Activated naive CD4-positive, alpha-beta T cell treated with anti-CD3 and anti-CD28 coated beads, Interleukin-2, amount 10 ng/mL, durations not matched to agents 7 days and 5 days (primary cell): ENCODE measurements around the gene STARD3NL.

Experiments
- CTCF ChIA-PET: fragments of 350-600 bp; sonication (Branson Sonifier 250); formaldehyde crosslinking; loops from one replicate; lab custom pipeline; 2021; ENCODE audit warnings: antibody characterized with exemption; lab: Charles Lee
- DNase-seq: peaks from one replicate; pipeline ENCODE4 v3.0.0-alpha.2; 2020
- H3K27ac Mint-ChIP-seq: one replicate; pipeline ENCODE4 v1.8.0; 2021; ENCODE audit warnings: mild to moderate bottlenecking, moderate library complexity, mixed read lengths
- H3K27me3 Mint-ChIP-seq: one replicate; pipeline ENCODE4 v1.8.0; 2021; ENCODE audit warnings: mild to moderate bottlenecking, mixed read lengths
- H3K36me3 Mint-ChIP-seq: one replicate; pipeline ENCODE4 v1.8.0; 2021; ENCODE audit warnings: mixed read lengths
- H3K4me1 Mint-ChIP-seq: one replicate; pipeline ENCODE4 v1.8.0; 2021; ENCODE audit warnings: mixed read lengths
- H3K4me3 Mint-ChIP-seq: one replicate; pipeline ENCODE4 v1.8.0; 2021; ENCODE audit warnings: mild to moderate bottlenecking, moderate library complexity, mixed read lengths
- H3K9me3 Mint-ChIP-seq: one replicate; pipeline ENCODE4 v1.8.0; 2021; ENCODE audit warnings: mixed read lengths

The STARD3NL gene, protein sequence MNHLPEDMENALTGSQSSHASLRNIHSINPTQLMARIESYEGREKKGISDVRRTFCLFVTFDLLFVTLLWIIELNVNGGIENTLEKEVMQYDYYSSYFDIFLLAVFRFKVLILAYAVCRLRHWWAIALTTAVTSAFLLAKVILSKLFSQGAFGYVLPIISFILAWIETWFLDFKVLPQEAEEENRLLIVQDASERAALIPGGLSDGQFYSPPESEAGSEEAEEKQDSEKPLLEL

DNA sequence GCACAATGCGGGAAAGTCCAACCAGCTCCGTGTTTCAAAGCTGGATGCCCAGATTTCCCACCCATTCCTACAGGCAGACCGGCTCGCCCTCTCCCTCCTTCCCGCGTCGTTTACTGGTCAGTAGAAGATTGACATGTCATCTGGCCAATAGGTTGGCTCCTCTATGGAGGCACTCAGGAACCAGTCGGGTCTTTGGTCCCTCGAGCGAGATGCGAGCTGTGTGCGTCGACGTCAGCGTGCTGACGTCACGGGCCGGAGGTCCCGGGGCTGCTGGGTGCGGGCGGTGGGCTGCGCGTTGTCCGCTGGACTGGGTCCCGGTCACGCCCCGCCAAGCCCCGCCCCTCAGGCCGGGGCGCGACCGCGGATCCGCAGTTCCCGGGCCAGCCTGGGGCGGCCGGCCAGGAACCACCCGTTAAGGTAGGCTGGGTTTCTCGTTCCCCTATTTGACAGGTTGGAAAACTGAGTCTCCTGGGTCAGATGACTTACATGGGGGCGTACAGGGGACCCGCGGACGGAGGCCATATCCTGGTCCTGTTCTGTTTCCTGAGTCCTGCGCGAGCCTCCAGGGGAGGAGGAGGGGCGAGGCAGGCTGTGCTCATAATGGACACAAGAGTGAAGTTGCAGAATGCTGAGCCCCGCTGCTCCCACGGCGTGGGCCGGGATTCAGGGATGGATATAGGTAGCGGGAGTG is at the start of gene STARD3NL:
STARD3NL (plus strand) TSS at position 242 of the 691 bp plus-strand sequence. CDS start 29,260 bp downstream, outside the sequence.
- DNase-seq, result peak; percentile 92
- Mint-ChIP-seq H3K4me3 (peak within 1 kb of the TSS; percentile 97), H3K27ac (peak within 1 kb of the TSS; percentile 91), H3K36me3 (no peaks in the 10 kb centered on the region), H3K27me3 (peaks cover 7% of the 10 kb centered on the region), H3K9me3 (no peaks in the 10 kb centered on the region), H3K4me1 (peaks cover 32% of the 10 kb centered on the region)
- CTCF ChIA-PET, result interaction anchor here (0.8 to 1.3 kb wide), 2 partner anchors 37 to 157 kb away, joined by 5 to 10 read pairs; no protein-coding TSS in a partner anchor

DNA sequence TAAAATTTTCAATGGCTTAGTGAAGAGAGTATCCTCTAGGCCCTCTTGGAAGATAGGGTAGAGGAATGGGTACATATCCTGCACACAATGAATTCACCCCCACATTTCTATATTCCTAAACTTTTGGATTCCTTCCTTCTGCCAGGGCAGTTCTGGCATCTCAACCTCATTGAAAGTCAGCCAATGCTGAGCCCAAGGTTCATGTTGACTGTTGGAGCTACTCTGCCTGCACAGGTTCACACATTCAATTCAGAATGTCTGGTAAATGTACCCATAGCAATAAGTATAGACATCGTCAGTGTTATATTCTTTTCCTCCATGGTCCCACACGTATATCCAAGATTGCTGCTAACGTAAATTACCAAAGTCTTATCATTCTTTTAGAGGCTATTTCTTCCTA is 48.9 kb upstream of the STARD3NL start:
- Mint-ChIP-seq H3K4me3 (no peak overlapping the region), H3K27me3 (peaks cover 8% of the 10 kb centered on the region), H3K4me1 (no peaks in the 10 kb centered on the region), H3K27ac (no peak overlapping the region), H3K9me3 (no peaks in the 10 kb centered on the region), H3K36me3 (no peaks in the 10 kb centered on the region)
- no peak for DNase-seq
- CTCF ChIA-PET, result no interaction called here

DNA sequence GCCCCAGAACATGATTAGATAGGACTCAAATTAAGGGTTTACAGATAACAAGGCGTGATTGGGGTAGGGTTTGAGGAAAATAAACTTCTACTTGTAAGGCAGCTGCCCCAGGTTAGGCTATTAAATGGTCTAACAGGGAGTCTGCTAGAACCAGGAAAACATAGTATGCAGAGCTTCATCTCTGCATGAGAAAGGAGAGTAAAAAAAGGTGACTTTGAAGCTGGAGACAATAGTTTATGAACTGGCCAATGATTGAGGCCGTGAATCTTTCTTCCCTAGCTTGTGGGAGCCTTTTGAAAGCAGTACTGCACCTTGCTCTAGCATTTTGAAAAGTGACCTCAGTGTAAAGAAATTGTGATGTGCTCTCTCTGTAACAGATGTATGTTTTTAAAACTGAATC is 48.5 kb upstream of the STARD3NL start:
- DNase-seq, result no peak
- CTCF ChIA-PET, result no interaction called here
- Mint-ChIP-seq H3K27ac (no peak overlapping the region), H3K4me3 (no peak overlapping the region), H3K4me1 (no peaks in the 10 kb centered on the region), H3K27me3 (peaks cover 8% of the 10 kb centered on the region), H3K9me3 (no peaks in the 10 kb centered on the region), H3K36me3 (no peaks in the 10 kb centered on the region)

DNA sequence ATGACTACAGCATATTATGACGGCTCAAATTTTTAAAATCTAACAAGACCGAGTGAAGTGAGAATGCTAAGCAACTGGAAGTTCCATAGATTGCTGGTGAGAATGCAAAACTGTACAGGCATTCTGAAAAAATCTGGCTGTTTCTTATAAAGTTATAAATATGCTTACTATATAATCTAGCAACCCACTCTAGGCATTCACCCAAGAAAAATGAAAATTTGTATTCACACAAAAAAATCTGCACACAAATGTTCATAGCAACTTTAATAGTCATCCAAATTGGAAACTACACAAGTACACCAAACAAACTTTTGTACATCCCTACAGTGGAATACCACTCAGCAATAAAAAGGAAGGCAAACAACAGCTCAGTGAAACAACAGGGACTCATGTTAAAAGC is 39.9 kb upstream of the STARD3NL start:
- H3K9me3 Mint-ChIP-seq, result no peaks in the 10 kb centered on the region
- H3K4me3 Mint-ChIP-seq, result no peak overlapping the region
- no peak for DNase-seq
- H3K27me3 Mint-ChIP-seq, result peaks cover 2% of the 10 kb centered on the region
- CTCF ChIA-PET, result no interaction called here
- H3K36me3 Mint-ChIP-seq, result no peaks in the 10 kb centered on the region
- no peak overlapping the region for H3K27ac Mint-ChIP-seq
- no peaks in the 10 kb centered on the region for H3K4me1 Mint-ChIP-seq

DNA sequence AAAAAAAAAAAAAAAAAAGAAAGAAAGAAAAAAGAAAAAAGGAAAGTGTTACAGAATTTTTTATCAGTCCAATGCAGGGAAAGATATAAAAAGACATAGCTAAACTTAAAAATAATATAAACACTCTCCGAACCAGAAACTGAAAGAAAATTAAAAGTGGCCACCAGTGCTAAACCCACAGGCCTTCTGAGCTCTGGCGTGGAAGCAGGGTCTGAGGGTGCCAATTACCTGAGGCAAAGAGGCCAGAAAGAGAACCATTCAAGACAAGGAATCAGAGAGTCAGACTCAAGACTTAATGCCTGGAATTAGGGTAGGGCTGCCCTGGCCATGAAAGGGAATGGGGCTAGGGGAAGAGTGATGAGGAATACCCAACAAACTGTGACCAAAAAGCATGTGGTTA is 36.9 kb upstream of the STARD3NL start:
- Mint-ChIP-seq H3K4me3 (no peak overlapping the region), H3K4me1 (no peaks in the 10 kb centered on the region), H3K9me3 (no peaks in the 10 kb centered on the region), H3K27me3 (peaks cover 3% of the 10 kb centered on the region), H3K27ac (no peak overlapping the region), H3K36me3 (no peaks in the 10 kb centered on the region)
- DNase-seq, result no peak
- CTCF ChIA-PET, result no interaction called here

DNA sequence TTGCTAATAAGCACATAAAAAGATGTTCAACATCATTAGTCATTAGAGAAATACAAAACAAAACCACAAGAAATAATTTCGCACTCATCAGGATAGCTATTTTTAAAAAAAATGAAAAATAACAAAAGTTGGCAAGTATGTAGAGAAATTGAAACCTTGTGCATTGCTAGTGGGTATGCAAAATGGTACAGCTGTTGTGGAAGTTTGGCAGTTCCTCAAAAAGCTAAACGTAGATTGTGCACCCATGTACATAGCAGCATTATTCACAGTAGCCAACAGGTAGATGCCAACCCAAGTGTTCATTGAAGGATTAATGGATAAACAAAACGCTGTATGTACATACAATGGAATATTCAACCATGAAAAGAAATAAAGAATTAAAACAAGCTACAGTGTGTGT is 35.3 kb upstream of the STARD3NL start:
- Mint-ChIP-seq H3K9me3 (no peaks in the 10 kb centered on the region), H3K4me1 (no peaks in the 10 kb centered on the region), H3K36me3 (no peaks in the 10 kb centered on the region), H3K27ac (no peak overlapping the region), H3K27me3 (peaks cover 9% of the 10 kb centered on the region), H3K4me3 (no peak overlapping the region)
- DNase-seq, result no peak
- CTCF ChIA-PET, result no interaction called here

DNA sequence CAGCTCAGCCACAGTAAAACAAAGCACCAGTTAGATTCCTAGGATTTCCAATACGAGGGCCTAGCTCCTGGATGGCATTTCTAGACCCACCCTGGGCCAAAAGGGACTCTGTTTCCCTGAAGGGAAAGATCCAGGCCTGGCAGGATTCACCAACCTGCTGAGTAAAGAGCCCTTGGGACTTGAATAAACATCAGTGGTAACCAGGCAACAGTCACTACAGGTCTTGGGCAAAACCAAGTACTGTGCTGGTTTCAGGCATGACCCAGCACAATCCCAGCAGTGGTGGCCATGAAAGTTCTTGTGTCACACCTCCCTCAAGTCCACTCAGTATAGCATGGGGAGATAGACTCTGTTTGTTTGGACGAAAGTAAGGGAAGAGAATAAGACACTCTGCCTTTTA is 31.0 kb upstream of the STARD3NL start:
- DNase-seq, result no peak
- Mint-ChIP-seq H3K4me1 (no peaks in the 10 kb centered on the region), H3K27ac (no peak overlapping the region), H3K27me3 (peaks cover 21% of the 10 kb centered on the region), H3K9me3 (no peaks in the 10 kb centered on the region), H3K4me3 (no peak overlapping the region), H3K36me3 (no peaks in the 10 kb centered on the region)
- CTCF ChIA-PET, result no interaction called here

DNA sequence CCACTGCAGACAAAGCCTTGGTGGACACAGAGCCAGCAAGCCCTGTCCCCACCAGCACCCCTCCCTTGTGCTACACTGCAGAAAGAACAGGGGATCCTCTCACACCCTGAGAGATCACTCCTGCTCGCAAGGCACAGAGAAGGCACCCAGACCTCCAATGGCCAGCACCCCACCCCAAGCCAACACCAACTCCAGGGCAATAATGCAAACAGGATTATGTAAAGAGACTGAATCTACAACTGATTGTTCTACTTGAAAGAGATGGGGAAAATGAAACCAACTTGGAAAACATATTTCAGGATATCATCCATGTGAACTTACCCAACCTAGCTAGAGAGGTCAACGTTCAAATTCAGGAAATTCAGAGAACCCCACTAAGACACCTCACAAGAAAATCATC is 26.5 kb upstream of the STARD3NL start:
- DNase-seq, result no peak
- H3K27me3 Mint-ChIP-seq, result peaks cover 14% of the 10 kb centered on the region
- H3K27ac Mint-ChIP-seq, result no peak overlapping the region
- no peaks in the 10 kb centered on the region for H3K36me3 Mint-ChIP-seq
- no peaks in the 10 kb centered on the region for H3K4me1 Mint-ChIP-seq
- no peaks in the 10 kb centered on the region for H3K9me3 Mint-ChIP-seq
- H3K4me3 Mint-ChIP-seq, result no peak overlapping the region
- CTCF ChIA-PET, result interaction anchor here (1.2 kb wide), 1 partner anchor 43 kb away, joined by 3 read pairs; no protein-coding TSS in a partner anchor

DNA sequence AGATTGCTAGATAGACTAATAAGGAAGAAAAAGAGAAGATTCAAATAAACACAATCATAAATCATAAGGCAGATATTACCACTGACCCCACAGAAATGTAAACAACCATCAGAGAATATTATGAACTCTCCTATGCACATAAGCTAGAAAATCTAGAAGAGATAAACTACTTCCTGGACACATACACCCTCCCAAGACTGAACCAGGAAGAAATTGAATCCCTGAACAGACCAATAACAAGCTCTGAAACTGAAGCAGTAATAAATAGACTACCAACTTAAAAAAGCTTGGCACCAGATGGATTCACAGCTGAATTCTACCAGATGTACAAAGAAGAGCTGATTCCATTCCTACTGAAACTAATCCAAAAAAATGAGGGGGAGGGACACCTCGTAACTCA is 24.5 kb upstream of the STARD3NL start:
- CTCF ChIA-PET, result interaction anchor here (0.8 kb wide), 2 partner anchors 13 to 216 kb away, joined by 3 read pairs; no protein-coding TSS in a partner anchor
- no peak overlapping the region for H3K4me3 Mint-ChIP-seq

DNA sequence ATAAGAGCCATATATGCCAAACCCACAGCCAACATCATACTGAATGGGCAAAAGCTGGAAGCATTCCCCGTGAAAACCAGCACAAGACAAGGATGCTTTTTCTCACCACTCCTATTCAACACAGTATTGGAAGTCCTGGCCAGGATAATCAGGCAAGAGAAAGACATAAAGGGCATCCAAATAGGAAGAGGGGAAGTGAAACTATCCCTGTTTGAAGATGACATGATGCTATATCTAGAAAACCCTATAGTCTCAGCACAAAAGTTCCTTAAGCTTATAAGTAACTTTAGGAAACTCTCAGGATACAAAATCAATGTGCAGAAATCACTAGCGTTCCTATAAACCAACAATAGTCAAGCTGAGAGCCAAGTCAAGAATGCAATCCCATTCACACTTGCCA is 23.8 kb upstream of the STARD3NL start:
- Mint-ChIP-seq H3K27me3 (peaks cover 8% of the 10 kb centered on the region), H3K4me1 (no peaks in the 10 kb centered on the region), H3K9me3 (no peaks in the 10 kb centered on the region), H3K36me3 (no peaks in the 10 kb centered on the region), H3K4me3 (no peak overlapping the region), H3K27ac (no peak overlapping the region)
- CTCF ChIA-PET, result no interaction called here
- no peak for DNase-seq

More for the DNA sequence above, 24.5 kb upstream of the STARD3NL start:
- no peak for DNase-seq
- peaks cover 12% of the 10 kb centered on the region for H3K27me3 Mint-ChIP-seq
- H3K36me3 Mint-ChIP-seq, result no peaks in the 10 kb centered on the region
- H3K4me1 Mint-ChIP-seq, result no peaks in the 10 kb centered on the region
- H3K27ac Mint-ChIP-seq, result no peak overlapping the region
- H3K9me3 Mint-ChIP-seq, result no peaks in the 10 kb centered on the region

DNA sequence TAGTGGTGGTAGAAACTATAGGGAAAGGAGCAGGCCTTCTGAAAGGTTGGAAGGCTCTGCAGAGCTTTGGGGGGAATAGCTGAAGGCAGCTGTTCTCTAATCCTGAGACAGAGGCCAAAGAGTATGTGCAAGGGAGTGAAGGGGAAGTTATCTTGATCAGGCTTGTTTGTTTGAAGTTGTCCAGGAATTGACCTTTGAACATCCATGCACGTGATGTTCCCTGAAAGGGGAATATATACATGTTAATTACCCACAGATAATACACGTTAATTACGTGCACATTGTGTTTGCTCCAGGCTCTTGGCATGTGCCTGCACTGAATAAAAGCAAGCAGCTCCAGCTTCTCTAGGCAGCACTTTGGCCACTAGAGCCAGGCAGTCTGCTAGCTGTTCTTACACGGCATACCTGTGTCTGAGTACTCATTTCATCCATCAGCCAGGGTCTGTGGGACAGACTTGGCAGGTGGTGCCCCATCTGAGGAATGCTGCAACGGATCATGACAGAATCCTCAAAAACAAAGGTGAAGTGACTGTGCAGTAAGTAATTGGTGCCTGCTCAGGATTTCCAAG is 18.0 kb upstream of the STARD3NL start:
- Mint-ChIP-seq H3K9me3 (no peaks in the 10 kb centered on the region), H3K27ac (no peak overlapping the region), H3K4me3 (no peak overlapping the region), H3K36me3 (no peaks in the 10 kb centered on the region), H3K4me1 (no peaks in the 10 kb centered on the region), H3K27me3 (peaks cover 6% of the 10 kb centered on the region)
- CTCF ChIA-PET, result no interaction called here
- DNase-seq, result no peak

DNA sequence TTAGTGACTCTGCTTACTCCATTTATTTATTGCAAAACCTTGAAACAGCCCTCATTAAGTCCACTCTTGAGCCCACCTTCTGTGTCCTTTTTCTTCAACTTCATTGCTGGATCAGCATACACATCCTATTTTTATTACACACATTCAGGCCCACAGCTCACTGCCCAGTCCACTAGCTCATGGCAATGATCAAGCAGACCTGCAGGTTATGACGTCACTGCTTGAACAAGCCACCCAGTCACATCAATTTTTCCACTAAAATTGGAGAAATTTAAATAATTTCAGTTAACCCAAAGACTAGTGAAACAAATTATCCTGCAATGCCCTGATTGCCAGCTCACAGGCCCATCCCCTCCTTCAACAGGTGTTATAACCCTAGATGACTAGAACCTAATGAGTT is 16.0 kb upstream of the STARD3NL start:
- CTCF ChIA-PET, result no interaction called here
- H3K9me3 Mint-ChIP-seq, result no peaks in the 10 kb centered on the region
- H3K27ac Mint-ChIP-seq, result no peak overlapping the region
- peaks cover 6% of the 10 kb centered on the region for H3K27me3 Mint-ChIP-seq
- no peak overlapping the region for H3K4me3 Mint-ChIP-seq
- no peaks in the 10 kb centered on the region for H3K4me1 Mint-ChIP-seq
- DNase-seq, result no peak
- no peaks in the 10 kb centered on the region for H3K36me3 Mint-ChIP-seq

DNA sequence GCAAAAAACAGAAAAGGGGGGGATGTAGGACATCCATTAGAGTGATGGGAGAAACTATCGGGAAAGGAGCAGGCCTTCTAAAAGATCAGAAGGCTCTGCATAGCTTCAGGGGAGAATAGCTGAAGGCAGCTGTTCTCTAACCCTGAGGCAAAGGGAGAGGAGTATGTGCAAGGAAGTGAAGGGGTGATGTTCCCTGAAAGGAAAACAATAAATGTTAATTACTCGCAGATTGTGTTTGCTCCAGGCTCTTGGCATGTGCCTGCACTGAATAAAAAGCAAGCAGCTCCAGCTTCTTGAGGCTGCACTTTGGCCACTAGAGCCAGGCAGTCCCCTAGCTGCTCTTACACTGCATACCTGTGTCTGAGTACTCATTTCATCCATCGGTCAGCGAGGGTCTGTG is 14.4 kb upstream of the STARD3NL start:
- no peak overlapping the region for H3K27ac Mint-ChIP-seq

DNA sequence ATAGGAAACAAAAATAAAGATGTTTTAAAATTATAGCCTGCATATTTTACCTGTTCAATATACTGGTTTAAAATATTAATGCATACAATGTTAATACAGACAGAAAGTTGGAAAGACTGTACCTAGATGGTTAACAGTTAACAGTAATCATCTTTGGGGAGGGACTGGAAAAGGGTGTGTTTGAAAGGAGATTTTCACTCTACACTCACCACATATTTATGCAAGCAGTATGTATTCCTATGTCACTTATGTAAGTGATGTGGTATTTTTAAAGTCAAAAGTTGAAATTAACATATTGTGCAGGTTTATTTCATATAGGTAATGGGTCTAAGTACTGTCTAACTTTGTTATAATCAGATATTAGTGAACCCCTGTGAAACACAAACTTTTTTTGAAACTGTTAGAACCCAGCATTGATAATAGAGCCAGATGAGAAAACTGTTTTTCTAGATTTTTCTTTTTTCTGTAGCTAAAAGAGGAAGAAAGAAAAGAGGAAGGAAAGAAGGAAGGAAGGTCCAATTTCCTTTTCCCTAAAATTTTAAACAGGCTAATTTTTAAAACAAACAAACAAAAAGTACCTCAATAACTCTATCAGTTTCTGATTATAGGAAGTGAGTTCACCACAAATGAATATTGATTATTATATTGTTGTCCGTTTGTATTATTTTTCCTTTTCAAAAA is 9.0 kb upstream of the STARD3NL start:
- Mint-ChIP-seq H3K27ac (no peak overlapping the region), H3K9me3 (no peaks in the 10 kb centered on the region), H3K4me1 (peaks cover 7% of the 10 kb centered on the region), H3K36me3 (no peaks in the 10 kb centered on the region), H3K27me3 (peaks cover 9% of the 10 kb centered on the region), H3K4me3 (no peak overlapping the region)
- no peak for DNase-seq
- CTCF ChIA-PET, result interaction anchor here (1.0 kb wide), 1 partner anchor 199 kb away, joined by 5 read pairs; no protein-coding TSS in a partner anchor

More for the DNA sequence above, 14.4 kb upstream of the STARD3NL start:
- H3K36me3 Mint-ChIP-seq, result no peaks in the 10 kb centered on the region
- DNase-seq, result no peak
- peaks cover 4% of the 10 kb centered on the region for H3K4me1 Mint-ChIP-seq
- peaks cover 11% of the 10 kb centered on the region for H3K27me3 Mint-ChIP-seq
- H3K9me3 Mint-ChIP-seq, result no peaks in the 10 kb centered on the region
- no peak overlapping the region for H3K4me3 Mint-ChIP-seq
- CTCF ChIA-PET, result no interaction called here
